ENCODE data around the gene OR2T33. TPM values are rescaled to one million over a fixed set of nuclear protein-coding genes. Genes with fewer than 3 reads are reported as not detected.

The OR2T33 gene
- total RNA-seq, 1 donor from 2014 or later: not detected

DNA sequence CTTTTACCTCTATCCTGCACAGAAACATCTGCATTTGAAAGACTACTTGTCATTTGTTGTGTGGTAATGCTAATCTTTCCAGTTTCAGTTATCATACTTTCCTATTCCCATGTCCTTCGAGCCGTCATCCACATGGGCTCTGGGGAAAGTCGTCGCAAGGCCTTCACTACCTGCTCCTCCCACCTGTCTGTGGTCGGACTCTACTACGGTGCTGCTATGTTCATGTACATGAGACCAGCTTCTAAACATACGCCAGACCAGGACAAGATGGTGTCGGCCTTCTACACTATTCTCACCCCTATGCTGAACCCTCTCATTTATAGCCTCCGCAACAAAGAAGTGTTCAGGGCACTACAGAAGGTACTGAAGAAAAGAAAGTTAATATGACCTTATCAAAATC, 38.3 kb downstream of the OR2T33 start:
- Mint-ChIP-seq H3K27me3 (no peaks in the 10 kb centered on the region), H3K9me3 (ENCODE audit: low read depth) (peaks cover 68% of the 10 kb centered on the region), H3K4me3 (ENCODE audit: low read depth) (no peak overlapping the region)

DNA sequence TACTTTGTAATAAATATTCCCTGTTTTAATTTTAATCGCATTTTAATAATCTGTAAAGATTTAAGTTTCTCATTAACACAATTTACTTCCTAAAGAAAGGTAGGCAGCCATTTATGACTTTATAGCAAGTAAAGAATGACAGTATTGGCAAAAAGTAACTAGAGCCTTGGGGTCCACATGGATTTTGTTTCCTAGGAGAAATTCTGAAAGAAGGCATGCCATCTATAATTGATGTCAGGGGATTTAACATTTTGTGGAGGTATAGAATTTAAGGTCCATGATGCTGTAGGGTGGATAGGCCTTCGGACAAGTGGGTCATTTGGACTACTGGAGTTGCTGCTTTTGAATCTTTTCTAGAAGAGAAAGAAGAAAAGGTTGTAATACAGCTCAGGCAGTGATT, 46.7 kb downstream of the OR2T33 start, which contains the start of gene OR2M4:
OR2M4 (plus strand) TSS at position 301 of the 400 bp plus-strand sequence. CDS start 7,512 bp downstream, outside the sequence.
- peaks cover 2% of the 10 kb centered on the region for H3K36me3 Mint-ChIP-seq (ENCODE audit: insufficient read depth)
- H3K4me1 Mint-ChIP-seq (ENCODE audit: low read depth): no peaks in the 10 kb centered on the region
- TF ChIP-seq, protein P1, sequence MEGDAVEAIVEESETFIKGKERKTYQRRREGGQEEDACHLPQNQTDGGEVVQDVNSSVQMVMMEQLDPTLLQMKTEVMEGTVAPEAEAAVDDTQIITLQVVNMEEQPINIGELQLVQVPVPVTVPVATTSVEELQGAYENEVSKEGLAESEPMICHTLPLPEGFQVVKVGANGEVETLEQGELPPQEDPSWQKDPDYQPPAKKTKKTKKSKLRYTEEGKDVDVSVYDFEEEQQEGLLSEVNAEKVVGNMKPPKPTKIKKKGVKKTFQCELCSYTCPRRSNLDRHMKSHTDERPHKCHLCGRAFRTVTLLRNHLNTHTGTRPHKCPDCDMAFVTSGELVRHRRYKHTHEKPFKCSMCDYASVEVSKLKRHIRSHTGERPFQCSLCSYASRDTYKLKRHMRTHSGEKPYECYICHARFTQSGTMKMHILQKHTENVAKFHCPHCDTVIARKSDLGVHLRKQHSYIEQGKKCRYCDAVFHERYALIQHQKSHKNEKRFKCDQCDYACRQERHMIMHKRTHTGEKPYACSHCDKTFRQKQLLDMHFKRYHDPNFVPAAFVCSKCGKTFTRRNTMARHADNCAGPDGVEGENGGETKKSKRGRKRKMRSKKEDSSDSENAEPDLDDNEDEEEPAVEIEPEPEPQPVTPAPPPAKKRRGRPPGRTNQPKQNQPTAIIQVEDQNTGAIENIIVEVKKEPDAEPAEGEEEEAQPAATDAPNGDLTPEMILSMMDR (IDR thresholded peaks at IDR 0.05; ENCODE audit: unreplicated experiment): no peak
- no peak within 1 kb of the TSS for H3K27ac Mint-ChIP-seq
- H3K27me3 Mint-ChIP-seq: no peaks in the 10 kb centered on the region
- no peak for DNase-seq (ENCODE audit: low spot score, unreplicated experiment)
- peaks cover 69% of the 10 kb centered on the region for H3K9me3 Mint-ChIP-seq (ENCODE audit: low read depth)
- H3K4me3 Mint-ChIP-seq (ENCODE audit: low read depth): no peak within 1 kb of the TSS

More for the DNA sequence above, 38.3 kb downstream of the OR2T33 start:
- TF ChIP-seq, protein P1 (IDR thresholded peaks at IDR 0.05; ENCODE audit: unreplicated experiment): no peak
- H3K36me3 Mint-ChIP-seq (ENCODE audit: insufficient read depth): peaks cover 3% of the 10 kb centered on the region
- no peak overlapping the region for H3K27ac Mint-ChIP-seq
- no peak for DNase-seq (ENCODE audit: low spot score, unreplicated experiment)
- no peaks in the 10 kb centered on the region for H3K4me1 Mint-ChIP-seq (ENCODE audit: low read depth)

DNA sequence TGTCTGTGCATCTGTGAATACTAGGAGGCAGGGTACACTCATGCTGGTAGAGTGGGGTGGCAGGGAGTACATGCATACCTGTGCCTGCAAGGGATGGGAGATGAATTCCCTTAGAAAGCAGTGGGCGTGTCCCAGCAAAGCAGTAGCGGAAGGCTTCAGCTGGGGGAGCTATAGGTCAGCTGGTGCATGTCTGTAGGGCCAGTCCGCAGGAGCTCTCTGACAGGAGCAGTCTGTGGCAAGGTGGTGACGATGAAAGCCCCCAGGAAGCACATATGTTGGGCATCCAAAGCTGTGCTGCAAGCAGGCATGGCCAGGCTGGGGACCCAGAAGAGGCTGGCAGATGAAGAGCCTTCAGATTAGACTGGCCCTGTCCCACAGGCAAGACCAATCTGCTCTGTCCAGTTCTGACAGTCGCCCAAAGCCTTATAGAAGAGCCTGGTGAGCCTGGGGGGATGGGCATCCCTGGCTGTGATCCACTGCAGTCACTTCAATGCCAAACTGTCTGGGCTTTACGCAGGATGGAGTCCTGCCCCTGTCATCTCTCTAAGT, 48.3 kb downstream of the OR2T33 start:
- Mint-ChIP-seq H3K9me3 (ENCODE audit: low read depth) (peaks cover 66% of the 10 kb centered on the region), H3K36me3 (ENCODE audit: insufficient read depth) (peaks cover 3% of the 10 kb centered on the region), H3K27me3 (no peaks in the 10 kb centered on the region), H3K4me3 (ENCODE audit: low read depth) (no peak overlapping the region), H3K27ac (no peak overlapping the region), H3K4me1 (ENCODE audit: low read depth) (no peaks in the 10 kb centered on the region)
- no peak for DNase-seq (ENCODE audit: low spot score, unreplicated experiment)
- TF ChIP-seq, protein P1 (IDR thresholded peaks at IDR 0.05; ENCODE audit: unreplicated experiment): no peak

DNA sequence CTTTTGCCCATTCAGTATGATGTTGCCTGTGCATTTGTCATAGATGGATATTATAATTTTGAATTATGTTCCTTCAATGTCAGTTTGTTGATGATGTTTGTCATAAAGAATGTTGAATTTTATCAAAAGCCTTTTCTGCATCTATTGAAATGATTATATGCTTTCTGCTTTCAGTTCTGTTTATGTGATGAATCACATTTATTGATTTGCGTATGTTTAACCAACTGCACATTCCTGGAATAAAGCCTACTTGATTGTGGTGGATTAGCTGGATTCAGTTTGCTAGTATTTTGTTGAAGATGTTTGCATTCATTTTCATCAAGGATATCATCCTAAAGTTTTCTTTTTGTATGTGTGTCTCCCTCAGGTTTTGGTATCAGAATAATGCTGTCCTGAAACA, 52.2 kb downstream of the OR2T33 start:
- TF ChIP-seq, protein P1 (IDR thresholded peaks at IDR 0.05; ENCODE audit: unreplicated experiment): no peak
- Mint-ChIP-seq H3K4me3 (ENCODE audit: low read depth) (no peak overlapping the region), H3K9me3 (ENCODE audit: low read depth) (peaks cover 61% of the 10 kb centered on the region), H3K27me3 (no peaks in the 10 kb centered on the region), H3K27ac (no peak overlapping the region), H3K36me3 (ENCODE audit: insufficient read depth) (peaks cover 3% of the 10 kb centered on the region), H3K4me1 (ENCODE audit: low read depth) (no peaks in the 10 kb centered on the region)
- no peak for DNase-seq (ENCODE audit: low spot score, unreplicated experiment)

Other genes starting within 250 kb of the OR2T33 start
- gene OR2L2, start 247.9 kb downstream of the OR2T33 start, total RNA-seq: 0.14 and 0.22 TPM in 2 replicates
- not detected in 2 replicates for gene OR2L3, start 231.1 kb downstream of the OR2T33 start, total RNA-seq
- gene OR2L13, start 182.8 kb downstream of the OR2T33 start, total RNA-seq: not detected in 2 replicates
- gene OR2M5, start 132.8 kb downstream of the OR2T33 start, total RNA-seq: not detected in 2 replicates
- not detected in 2 replicates for gene OR2M2, start 103.2 kb downstream of the OR2T33 start, total RNA-seq
- gene OR2M3, start 80.7 kb downstream of the OR2T33 start, total RNA-seq: not detected in 2 replicates
- gene OR2M4, start 46.6 kb downstream of the OR2T33 start, total RNA-seq: not detected in 2 replicates
- gene OR2T12, start 25.4 kb upstream of the OR2T33 start, total RNA-seq: not detected in 2 replicates
- gene OR2M7, start 46.6 kb upstream of the OR2T33 start, total RNA-seq: not detected in 2 replicates
- gene OR14C36, start 70.8 kb upstream of the OR2T33 start, total RNA-seq: not detected in 2 replicates
- not detected in 2 replicates for gene OR2T4, start 83.7 kb upstream of the OR2T33 start, total RNA-seq
- gene OR2T6, start 97.8 kb upstream of the OR2T33 start, total RNA-seq: not detected in 2 replicates
- gene OR2T1, start 125.1 kb upstream of the OR2T33 start, total RNA-seq: not detected in 2 replicates
- gene OR2T2, start 167.7 kb upstream of the OR2T33 start, total RNA-seq: not detected in 2 replicates
- not detected in 2 replicates for gene OR2T3, start 195.4 kb upstream of the OR2T33 start, total RNA-seq
- gene OR2T5, start 210.6 kb upstream of the OR2T33 start, total RNA-seq: not detected in 2 replicates
- not detected in 2 replicates for gene OR2G6, start 230.1 kb upstream of the OR2T33 start, total RNA-seq